Astrocyte (in vitro differentiated cells and primary cell): ENCODE measurements around the gene CHST11. TPM values are rescaled to one million over a fixed set of nuclear protein-coding genes. Genes with fewer than 3 reads are reported as not detected.

ENCODE experiments used
- DNase-seq: peaks from one replicate; pipeline ENCODE4 v3.0.0-alpha.2; 2010; ENCODE audit warnings: low read depth
- FAIRE-seq: peaks from 2 replicates; lab custom pipeline; 2011; peaks lifted over from hg19 to GRCh38; lab: Jason Lieb, UNC
- H2AFZ ChIP-seq: 2 replicates; pipeline ENCODE4 v1.6.0; 2012; ENCODE audit warnings: low read depth, low read length, inconsistent platforms
- H3K27ac ChIP-seq: 2 replicates; pipeline ENCODE4 v1.5.1; 2011; ENCODE audit warnings: low read depth, low read length, inconsistent platforms
- H3K27me3 ChIP-seq: 2 replicates; pipeline ENCODE4 v1.6.0; 2011; ENCODE audit warnings: low read length, inconsistent platforms; ENCODE audit not compliant: insufficient read depth
- H3K36me3 ChIP-seq: 2 replicates; pipeline ENCODE4 v1.5.1; 2011; ENCODE audit warnings: low read length, inconsistent platforms; ENCODE audit not compliant: insufficient read depth
- H3K4me1 ChIP-seq: 2 replicates; pipeline ENCODE4 v1.5.1; 2011; ENCODE audit warnings: low read length, inconsistent platforms; ENCODE audit not compliant: insufficient read depth
- H3K4me2 ChIP-seq: 2 replicates; pipeline ENCODE4 v1.6.0; 2012; ENCODE audit warnings: low read length, inconsistent platforms
- H3K4me3 ChIP-seq: 2 replicates; pipeline ENCODE4 v1.5.1; 2011; ENCODE audit warnings: low read depth, mild to moderate bottlenecking, low read length, inconsistent platforms; ENCODE audit not compliant: insufficient read depth
- H3K79me2 ChIP-seq: 2 replicates; pipeline ENCODE4 v1.6.0; 2012; ENCODE audit warnings: mild to moderate bottlenecking, low read length, inconsistent platforms; ENCODE audit not compliant: insufficient read depth
- H3K9ac ChIP-seq: 2 replicates; pipeline ENCODE4 v1.6.0; 2012; ENCODE audit warnings: mild to moderate bottlenecking, low read length, inconsistent platforms
- H3K9me3 ChIP-seq: 2 replicates; pipeline ENCODE4 v1.5.1; 2012; ENCODE audit warnings: low read depth, mild to moderate bottlenecking, low read length, inconsistent platforms; ENCODE audit not compliant: insufficient read depth
- H4K20me1 ChIP-seq: 2 replicates; pipeline ENCODE4 v1.6.0; 2012; ENCODE audit warnings: low read length, inconsistent platforms; ENCODE audit not compliant: insufficient read depth
- H3K27ac Mint-ChIP-seq: one replicate; pipeline ENCODE4 v1.8.0; 2021; ENCODE audit warnings: mild to moderate bottlenecking, mixed read lengths; ENCODE audit not compliant: unreplicated experiment
- H3K27me3 Mint-ChIP-seq: one replicate; pipeline ENCODE4 v1.8.0; 2021; ENCODE audit warnings: low read depth, mixed read lengths; ENCODE audit not compliant: unreplicated experiment
- H3K36me3 Mint-ChIP-seq: one replicate; pipeline ENCODE4 v1.8.0; 2021; ENCODE audit warnings: low read depth, mixed read lengths; ENCODE audit not compliant: unreplicated experiment
- H3K4me1 Mint-ChIP-seq: one replicate; pipeline ENCODE4 v1.8.0; 2021; ENCODE audit warnings: low read depth, mixed read lengths; ENCODE audit not compliant: unreplicated experiment
- H3K4me3 Mint-ChIP-seq: one replicate; pipeline ENCODE4 v1.8.0; 2021; ENCODE audit warnings: mild to moderate bottlenecking, moderate library complexity, mixed read lengths; ENCODE audit not compliant: unreplicated experiment
- H3K9me3 Mint-ChIP-seq: one replicate; pipeline ENCODE4 v1.8.0; 2021; ENCODE audit warnings: mild to moderate bottlenecking, mixed read lengths; ENCODE audit not compliant: unreplicated experiment
- EZH2 ChIP-seq: IDR thresholded peaks from 2 replicates; pipeline ENCODE4 v1.6.1; 2012; ENCODE audit warnings: mild to moderate bottlenecking, low read length, inconsistent platforms; ENCODE audit not compliant: insufficient read depth
- total RNA-seq: library from RNA; stranded (reverse); gene quantifications from 2 replicates; pipeline ENCODE4 v1.2.1, GENCODE V29; 2021
- TF ChIP-seq, protein P1 (sequence below): IDR thresholded peaks from 2 replicates; pipeline ENCODE4 v1.5.1; 2011; ENCODE audit warnings: low read depth, mild to moderate bottlenecking, inconsistent platforms, low read length, moderate library complexity; ENCODE audit not compliant: insufficient read depth

Gene CHST11
- total RNA-seq, 1 donor from 2014 or later: 30.2 TPM

DNA sequence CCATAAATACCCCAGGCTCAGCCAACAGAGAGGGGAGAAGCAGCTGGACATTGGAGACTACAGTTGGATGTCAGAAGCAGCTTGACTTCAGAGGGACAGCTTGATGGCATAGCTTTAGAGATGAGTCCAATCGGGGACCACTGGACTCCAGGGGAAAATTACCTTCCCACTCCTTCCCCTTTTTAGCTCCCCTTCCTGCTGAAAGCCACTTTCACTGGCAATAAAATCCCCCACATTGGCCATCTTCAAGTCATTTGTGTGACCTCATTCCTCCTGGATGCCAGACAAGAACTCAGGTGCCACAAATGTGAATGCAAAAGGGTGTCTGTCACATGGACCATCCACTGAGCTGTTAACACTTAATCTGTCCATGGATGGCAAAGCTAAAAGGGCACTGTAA is 184.2 kb downstream of the CHST11 start:
- Mint-ChIP-seq H3K4me3 (no peak overlapping the region), H3K27ac (no peak overlapping the region), H3K36me3 (peaks cover 7% of the 10 kb centered on the region), H3K27me3 (no peaks in the 10 kb centered on the region), H3K4me1 (no peaks in the 10 kb centered on the region), H3K9me3 (no peaks in the 10 kb centered on the region)
- H3K4me2 ChIP-seq: no peak overlapping the region
- H3K36me3 ChIP-seq: no peaks in the 10 kb centered on the region
- H3K9me3 ChIP-seq: peaks cover 7% of the 10 kb centered on the region
- no peak for TF ChIP-seq EZH2
- TF ChIP-seq, protein P1, sequence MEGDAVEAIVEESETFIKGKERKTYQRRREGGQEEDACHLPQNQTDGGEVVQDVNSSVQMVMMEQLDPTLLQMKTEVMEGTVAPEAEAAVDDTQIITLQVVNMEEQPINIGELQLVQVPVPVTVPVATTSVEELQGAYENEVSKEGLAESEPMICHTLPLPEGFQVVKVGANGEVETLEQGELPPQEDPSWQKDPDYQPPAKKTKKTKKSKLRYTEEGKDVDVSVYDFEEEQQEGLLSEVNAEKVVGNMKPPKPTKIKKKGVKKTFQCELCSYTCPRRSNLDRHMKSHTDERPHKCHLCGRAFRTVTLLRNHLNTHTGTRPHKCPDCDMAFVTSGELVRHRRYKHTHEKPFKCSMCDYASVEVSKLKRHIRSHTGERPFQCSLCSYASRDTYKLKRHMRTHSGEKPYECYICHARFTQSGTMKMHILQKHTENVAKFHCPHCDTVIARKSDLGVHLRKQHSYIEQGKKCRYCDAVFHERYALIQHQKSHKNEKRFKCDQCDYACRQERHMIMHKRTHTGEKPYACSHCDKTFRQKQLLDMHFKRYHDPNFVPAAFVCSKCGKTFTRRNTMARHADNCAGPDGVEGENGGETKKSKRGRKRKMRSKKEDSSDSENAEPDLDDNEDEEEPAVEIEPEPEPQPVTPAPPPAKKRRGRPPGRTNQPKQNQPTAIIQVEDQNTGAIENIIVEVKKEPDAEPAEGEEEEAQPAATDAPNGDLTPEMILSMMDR: no peak
- no peaks in the 10 kb centered on the region for H3K4me1 ChIP-seq
- no peak overlapping the region for H3K27ac ChIP-seq
- no peak overlapping the region for H2AFZ ChIP-seq
- H3K79me2 ChIP-seq: peaks cover 6% of the 10 kb centered on the region
- H3K4me3 ChIP-seq: no peak overlapping the region
- H3K9ac ChIP-seq: no peak overlapping the region
- H4K20me1 ChIP-seq: peaks cover 54% of the 10 kb centered on the region
- FAIRE-seq: no peak
- DNase-seq: no peak
- H3K27me3 ChIP-seq: no peaks in the 10 kb centered on the region

DNA sequence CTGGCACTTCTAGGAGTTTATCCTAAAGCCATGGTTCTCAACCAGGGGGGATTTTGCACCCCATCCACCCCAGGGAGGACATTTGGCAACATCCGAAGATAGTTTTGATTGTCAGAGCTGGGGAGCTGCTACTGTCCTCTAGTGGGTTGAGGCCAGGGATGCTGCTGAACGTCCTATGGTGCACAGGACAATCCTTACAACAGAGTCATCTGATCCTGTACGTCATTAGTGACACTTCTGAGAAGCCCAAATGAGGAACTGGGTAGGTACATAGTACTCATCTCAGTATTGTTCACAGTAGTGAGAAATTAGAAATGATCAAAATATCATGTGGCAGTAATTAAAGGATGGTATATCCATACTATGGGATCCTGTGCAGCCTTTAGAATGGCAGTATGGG is 185.1 kb downstream of the CHST11 start:
- no peak overlapping the region for H3K9ac ChIP-seq
- Mint-ChIP-seq H3K4me1 (no peaks in the 10 kb centered on the region), H3K9me3 (no peaks in the 10 kb centered on the region), H3K27me3 (no peaks in the 10 kb centered on the region), H3K27ac (no peak overlapping the region), H3K36me3 (peaks cover 9% of the 10 kb centered on the region), H3K4me3 (no peak overlapping the region)
- H3K4me1 ChIP-seq: no peaks in the 10 kb centered on the region
- no peak for TF ChIP-seq EZH2
- TF ChIP-seq, protein P1: no peak
- H3K4me2 ChIP-seq: no peak overlapping the region
- no peak overlapping the region for H2AFZ ChIP-seq
- no peak overlapping the region for H3K27ac ChIP-seq
- no peak overlapping the region for H3K4me3 ChIP-seq
- FAIRE-seq: no peak
- H3K9me3 ChIP-seq: peaks cover 7% of the 10 kb centered on the region
- no peaks in the 10 kb centered on the region for H3K27me3 ChIP-seq
- peaks cover 6% of the 10 kb centered on the region for H3K79me2 ChIP-seq
- DNase-seq: no peak
- no peaks in the 10 kb centered on the region for H3K36me3 ChIP-seq
- H4K20me1 ChIP-seq: peaks cover 50% of the 10 kb centered on the region

DNA sequence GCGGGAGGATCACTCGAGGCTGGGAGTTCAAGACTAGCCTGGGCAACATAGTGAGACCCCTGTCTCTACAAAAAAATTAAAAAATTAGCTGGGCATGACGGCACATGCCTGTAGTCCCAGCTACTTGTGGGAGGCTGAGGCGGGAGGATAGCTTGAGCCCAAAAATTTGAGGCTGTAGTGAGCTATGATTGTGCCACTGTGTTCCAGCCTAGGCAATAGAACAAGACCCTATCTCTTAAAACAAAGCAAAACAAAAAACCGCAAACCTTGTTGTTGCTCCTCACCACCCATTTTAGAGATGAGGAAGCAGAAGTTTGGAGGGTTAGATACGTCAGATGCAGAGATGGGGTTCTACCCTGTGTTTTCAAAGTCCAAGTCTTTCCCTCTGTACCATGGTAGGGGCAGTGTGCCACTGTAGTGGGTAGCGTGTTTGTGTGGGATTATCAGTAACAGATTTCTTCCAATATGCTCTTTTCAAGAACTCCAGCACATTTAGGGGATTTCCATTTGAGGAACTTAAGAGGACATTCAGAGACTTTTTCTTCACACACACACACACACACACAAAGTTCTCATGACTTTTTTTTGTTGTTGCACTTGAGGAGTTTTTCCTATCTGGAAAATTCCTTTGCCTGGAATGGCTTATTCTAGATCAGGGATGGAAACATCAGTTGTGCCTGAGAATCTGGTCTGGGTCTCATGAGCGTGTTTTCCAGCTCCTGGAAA is 186.5 kb downstream of the CHST11 start:
- H3K27me3 ChIP-seq: no peaks in the 10 kb centered on the region
- FAIRE-seq: no peak
- H3K4me1 ChIP-seq: no peaks in the 10 kb centered on the region
- no peak overlapping the region for H3K4me3 Mint-ChIP-seq
- H4K20me1 ChIP-seq: peaks cover 52% of the 10 kb centered on the region
- H3K4me3 ChIP-seq: no peak overlapping the region
- no peak overlapping the region for H3K27ac Mint-ChIP-seq
- H3K36me3 Mint-ChIP-seq: peaks cover 10% of the 10 kb centered on the region
- peaks cover 7% of the 10 kb centered on the region for H3K9me3 ChIP-seq
- H3K36me3 ChIP-seq: no peaks in the 10 kb centered on the region
- H3K4me2 ChIP-seq: no peak overlapping the region
- no peak overlapping the region for H3K9ac ChIP-seq
- no peak for TF ChIP-seq EZH2
- TF ChIP-seq, protein P1: no peak
- no peaks in the 10 kb centered on the region for H3K4me1 Mint-ChIP-seq
- no peak overlapping the region for H3K27ac ChIP-seq
- no peaks in the 10 kb centered on the region for H3K9me3 Mint-ChIP-seq
- H3K27me3 Mint-ChIP-seq: no peaks in the 10 kb centered on the region
- H2AFZ ChIP-seq: no peak overlapping the region
- no peak for DNase-seq
- H3K79me2 ChIP-seq: no peaks in the 10 kb centered on the region
